ENCODE data around the gene F13A1.

Gene F13A1

DNA sequence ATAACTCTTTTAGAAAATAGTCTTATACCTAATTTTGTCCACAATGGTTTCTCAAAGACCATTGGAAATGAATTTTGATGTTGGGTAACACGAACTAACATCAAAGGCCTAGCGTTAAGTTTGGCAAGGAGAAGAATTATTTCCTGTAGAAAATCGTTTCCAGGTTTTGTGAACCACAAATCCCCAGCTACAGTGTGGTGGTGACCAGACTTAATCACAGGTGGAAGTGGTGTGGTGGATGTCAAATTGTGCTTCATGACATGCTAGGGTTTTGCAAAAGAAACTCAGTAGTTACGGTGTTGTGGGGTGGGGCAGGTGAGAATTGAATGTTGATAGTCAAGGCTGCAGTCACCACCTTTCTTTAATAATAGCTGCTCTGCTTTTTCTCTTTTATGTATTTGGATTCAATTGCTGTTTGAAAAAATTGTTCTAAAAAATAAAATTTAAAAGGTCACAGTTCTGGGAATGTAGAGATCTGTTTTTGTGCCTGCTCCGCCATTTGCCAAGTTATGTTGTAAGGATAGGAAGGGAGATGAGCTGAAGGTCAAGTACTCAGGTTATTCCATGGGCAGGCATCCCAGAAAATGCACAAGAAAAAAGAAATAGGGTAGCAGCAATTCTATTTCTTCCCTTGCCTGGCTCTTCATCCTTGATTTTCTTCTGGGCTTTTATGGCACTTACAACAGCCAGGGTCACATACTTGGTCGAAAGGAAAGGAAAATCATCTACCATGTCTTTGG is 83.6 kb downstream of the F13A1 start:
- no peak for DNase-seq

GRCh38 chr6:6235786-6236185 is 84.7 kb downstream of the F13A1 start:
- DNase-seq = no peak

DNA sequence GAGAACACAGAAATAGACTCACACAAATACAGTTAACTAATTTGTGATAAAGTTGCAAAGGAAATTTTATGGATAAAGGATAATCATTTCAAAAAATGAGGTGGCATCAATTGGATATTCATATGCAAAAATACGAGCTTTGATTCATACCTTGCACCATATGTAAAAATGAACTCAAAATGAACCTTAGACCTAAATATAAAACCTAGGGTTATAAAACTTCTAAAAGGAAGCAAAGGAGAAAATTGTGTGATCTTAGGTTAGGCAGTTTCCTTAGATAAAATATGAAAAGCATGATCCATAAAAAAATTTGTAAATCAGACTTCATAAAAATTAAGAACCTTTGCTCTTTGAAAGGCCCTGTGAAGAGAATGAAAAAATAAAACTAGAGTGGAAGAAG is 85.5 kb downstream of the F13A1 start:
- DNase-seq = no peak

DNA sequence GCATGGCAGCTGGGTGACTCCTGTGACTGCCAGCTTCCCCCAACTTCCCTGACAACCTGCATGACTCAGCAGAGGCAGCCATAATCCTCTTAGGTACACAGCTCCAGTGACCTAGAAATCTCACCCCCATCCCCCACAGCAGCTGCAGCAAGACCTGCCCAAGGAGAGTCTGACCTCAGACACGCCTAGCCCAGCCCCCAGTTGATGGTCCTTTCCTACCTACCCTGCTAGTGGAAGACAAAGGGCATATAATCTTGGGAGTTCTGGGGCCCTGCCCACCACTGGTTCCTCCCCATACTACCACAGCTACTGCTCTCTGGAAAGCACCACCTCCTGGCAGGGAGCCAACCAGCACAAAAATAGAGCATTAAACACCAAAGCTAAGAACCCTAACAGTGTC is 90.2 kb downstream of the F13A1 start:
- DNase-seq = no peak

GRCh38 chr6:6227896-6228295 is 92.6 kb downstream of the F13A1 start:
- DNase-seq = no peak

DNA sequence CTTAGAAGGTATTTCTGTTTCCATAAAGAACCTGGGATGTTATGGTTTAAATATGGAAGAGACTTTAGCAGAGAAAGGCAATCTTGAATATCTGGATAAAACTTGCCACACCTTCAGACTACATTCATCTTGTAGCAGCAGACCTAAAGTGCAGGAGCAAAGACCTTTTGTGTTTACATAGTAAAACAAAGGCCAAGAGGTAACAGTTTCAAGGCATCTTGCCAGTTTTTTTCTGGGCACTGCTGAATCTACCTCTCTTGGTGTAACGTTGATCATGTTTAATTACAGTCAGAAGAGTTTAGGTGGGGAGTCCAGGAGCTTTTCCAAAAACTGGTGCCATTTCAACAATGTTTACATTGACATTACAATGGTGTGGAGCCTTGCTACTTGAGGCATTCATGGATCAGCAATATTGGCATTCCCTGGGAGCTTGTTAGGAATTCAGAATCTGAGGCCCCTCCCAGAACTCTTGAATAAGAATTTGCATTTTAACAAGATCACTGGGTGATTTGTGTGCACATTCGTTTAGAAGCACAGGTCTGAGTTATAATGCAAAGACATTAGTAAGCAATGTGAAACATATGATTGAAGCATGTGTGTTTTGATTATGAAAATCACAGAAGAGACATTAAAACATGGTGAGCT is 94.5 kb downstream of the F13A1 start:
- no peak for DNase-seq

GRCh38 chr6:6224933-6225486 is 95.5 kb downstream of the F13A1 start:
- DNase-seq = no peak

- DNase-seq = no peak
These were observed 98.5 kb downstream of the F13A1 start for GRCh38 chr6:6221787-6222535.

DNA sequence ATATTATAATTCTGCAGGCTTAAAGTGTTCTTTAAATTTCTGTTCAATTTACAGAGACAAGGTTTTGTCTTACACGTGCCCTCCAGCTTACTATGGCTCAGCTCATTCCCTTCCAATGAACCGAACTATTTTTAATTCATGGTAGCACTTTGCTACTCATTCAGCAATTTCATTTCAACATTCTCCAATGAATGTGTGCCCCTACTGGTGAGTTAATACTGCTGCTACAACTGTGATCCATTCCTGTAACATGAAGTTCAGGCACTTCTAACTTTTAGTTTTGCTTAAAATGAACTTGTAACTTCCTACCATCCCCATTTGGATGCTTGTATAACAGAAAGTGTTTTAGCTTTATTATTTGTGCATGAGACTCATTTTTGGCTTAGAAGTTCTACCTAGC is 99.7 kb downstream of the F13A1 start:
- no peak for DNase-seq

DNA sequence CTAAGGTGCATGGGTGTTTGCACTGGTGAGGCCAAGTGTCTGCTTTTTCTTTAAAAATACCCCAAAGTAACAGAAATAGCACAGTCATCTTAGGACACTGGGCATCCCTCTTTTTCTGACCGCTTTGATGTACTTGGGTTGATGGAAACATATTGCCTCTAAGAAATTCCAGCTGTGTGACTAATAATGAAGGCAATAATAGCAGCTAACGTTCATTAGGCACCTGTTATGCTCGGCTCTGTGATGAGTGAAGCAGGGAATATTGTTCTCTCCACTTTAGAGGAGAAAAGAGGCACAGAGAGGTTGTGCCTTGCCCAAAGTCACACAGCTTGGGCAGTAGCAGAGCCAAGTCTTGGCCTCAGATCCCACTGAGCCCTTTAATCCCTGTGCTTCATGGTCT is 100.7 kb downstream of the F13A1 start:
- no peak for DNase-seq

DNA sequence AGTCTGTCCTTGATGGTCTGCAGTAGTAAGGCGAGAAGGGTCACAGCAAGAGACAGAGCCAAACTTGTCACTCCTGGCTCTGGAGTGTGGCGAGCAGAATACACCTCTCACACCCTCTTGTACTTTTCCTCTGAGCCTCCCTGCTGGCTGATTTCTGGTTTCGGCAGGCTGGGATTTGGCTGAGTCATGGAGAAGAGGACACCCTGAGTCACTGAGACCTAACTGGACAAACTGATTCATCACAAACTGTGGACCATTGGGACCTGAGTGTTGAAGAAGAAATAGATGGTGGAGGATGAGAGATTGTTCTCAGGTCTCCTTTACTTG is 101.7 kb downstream of the F13A1 start:
- DNase-seq = no peak

DNA sequence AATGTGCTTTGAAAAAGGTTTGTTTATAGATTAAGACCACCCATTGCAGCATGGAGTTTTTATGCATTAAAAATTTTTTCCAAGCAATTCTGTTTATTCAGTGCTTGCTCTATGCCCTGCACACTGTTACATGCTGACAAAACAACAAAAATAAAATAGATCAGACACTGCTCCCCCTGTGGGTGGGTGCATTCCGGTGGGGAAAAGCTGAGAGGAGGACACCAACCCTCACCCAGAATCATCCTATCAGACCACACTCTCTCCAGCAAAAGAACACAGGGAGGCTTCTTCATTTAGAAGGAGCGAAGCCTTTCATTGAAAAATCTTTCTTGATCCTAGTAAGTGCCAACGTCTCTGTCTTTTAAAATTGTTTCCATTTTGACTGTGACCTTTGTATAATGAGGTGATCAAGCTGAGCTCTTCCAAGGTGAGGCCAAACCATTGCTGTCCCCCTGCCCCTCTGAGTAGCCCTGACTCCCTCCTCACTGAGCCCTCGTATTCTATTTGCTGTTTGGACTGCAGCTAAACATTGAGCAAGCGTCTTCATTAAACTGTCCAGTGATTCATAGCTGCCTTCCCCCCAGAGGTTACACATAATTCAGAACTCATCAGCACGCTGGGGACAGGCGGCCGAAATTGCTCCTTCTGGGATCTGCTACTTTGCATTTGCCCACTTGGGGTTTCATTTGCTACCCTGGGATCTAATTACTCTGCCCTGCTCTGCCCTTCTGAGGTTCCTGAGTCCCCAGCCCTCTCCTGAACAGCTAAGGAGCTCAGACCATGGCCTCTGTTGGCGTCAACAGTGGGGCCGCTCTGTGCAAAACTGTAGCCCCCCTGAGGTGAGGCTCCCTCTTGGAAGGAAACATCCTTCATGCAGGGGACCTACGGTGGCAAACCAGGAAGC is 102.4 kb downstream of the F13A1 start:
- DNase-seq = no peak

- DNase-seq = no peak
These were observed 109.5 kb downstream of the F13A1 start for GRCh38 chr6:6210994-6211393.

GRCh38 chr6:6202886-6203285 is 117.6 kb downstream of the F13A1 start:
- no peak for DNase-seq

- DNase-seq = no peak
These were observed 119.3 kb downstream of the F13A1 start for GRCh38 chr6:6201200-6201599.

- DNase-seq = no peak
These were observed 120.8 kb downstream of the F13A1 start for GRCh38 chr6:6199678-6200077.

DNA sequence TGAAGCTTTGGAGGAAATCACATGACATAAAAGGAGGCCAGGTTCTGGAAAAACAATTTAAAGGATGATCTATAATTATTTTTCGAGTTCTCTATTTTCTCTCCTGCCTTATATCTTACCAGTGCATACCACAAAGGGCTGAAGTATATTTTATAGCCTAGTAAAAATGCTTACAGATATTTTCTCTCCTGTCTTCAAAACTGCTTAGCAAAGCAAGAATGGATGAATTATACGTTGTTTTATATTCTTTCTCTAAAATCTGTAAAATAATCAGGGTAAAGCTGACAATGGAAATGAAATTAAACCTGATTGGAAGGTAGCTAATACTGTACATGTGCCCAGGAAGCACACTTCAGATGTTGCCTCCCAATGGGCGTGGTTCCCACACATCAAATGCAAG is 123.7 kb downstream of the F13A1 start:
- no peak for DNase-seq

GRCh38 chr6:6195080-6195479 is 125.4 kb downstream of the F13A1 start:
- DNase-seq = no peak

GRCh38 chr6:6193221-6193745 is 127.2 kb downstream of the F13A1 start:
- no peak for DNase-seq

DNA sequence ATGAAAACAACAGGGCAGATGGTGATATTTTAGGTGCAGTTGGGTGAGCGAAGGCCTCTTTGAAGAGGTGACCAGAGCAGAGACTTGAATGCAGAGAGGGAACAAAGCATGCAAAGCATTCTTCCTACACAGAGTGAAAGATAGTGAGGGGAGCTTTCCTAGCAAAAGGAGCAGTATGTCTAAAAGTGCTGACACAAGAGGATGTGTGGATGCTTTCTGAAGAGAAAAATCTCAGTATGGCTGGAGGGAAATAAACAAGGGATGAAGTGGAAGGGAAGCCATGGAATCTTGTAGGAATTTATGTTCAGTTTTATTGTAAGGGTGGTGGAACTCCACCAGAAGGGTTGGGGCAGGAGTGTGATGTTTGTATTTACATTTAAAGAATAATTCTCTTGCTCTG is 128.6 kb downstream of the F13A1 start:
- DNase-seq = no peak

DNA sequence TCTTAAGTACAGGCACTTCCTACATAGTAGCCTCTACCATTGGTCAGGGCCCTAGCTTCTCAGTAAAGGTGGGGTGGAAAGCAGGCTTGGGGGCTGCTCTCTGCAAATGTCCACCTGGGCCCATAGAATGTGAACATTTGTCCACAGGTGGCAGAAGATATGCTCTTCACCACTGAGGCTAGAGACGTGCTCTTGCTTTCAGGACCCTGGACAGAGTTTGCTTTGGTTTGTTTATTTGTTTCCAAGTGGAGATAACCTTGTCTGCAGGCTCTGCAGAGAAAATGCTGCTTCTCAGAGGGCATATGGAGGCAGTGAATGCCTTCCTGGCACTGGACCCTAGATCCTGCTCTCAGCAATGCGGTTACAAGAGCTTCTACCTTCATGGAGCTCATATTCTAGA is 129.0 kb downstream of the F13A1 start:
- no peak for DNase-seq

GRCh38 chr6:6180684-6181083 is 139.8 kb downstream of the F13A1 start:
- no peak for DNase-seq
